Adrenal gland (tissue), 5 donors: ENCODE measurements around the gene FBXL16.

Source experiments
- POLR2A ChIP-seq, 2 donors: fragments of 450-650 bp; IDR thresholded peaks; one replicate each; pipeline ENCODE4 v1.6.1; 2017; ENCODE audit warnings: antibody characterized with exemption in 2 of 2, mild to moderate bottlenecking in 2 of 2, moderate library complexity in 1 of 2
- TF ChIP-seq, protein P1 (sequence below), 6 experiments: fragments of 450-650 bp in 4 of 6; fragments of 200-600 bp in 2 of 6; sonication (generic) in 1 of 6; IDR thresholded peaks; 1 replicate in 5 of 6; 2 replicates in 1 of 6; pipeline versions ENCODE4 v1.5.1 to v1.8.0; 2016 to 2021; ENCODE audit warnings: antibody characterized with exemption in 6 of 6, mild to moderate bottlenecking in 2 of 6, moderate library complexity in 1 of 6
- donor health status: DM: no; HTN: no; CAD: no.

DNA sequence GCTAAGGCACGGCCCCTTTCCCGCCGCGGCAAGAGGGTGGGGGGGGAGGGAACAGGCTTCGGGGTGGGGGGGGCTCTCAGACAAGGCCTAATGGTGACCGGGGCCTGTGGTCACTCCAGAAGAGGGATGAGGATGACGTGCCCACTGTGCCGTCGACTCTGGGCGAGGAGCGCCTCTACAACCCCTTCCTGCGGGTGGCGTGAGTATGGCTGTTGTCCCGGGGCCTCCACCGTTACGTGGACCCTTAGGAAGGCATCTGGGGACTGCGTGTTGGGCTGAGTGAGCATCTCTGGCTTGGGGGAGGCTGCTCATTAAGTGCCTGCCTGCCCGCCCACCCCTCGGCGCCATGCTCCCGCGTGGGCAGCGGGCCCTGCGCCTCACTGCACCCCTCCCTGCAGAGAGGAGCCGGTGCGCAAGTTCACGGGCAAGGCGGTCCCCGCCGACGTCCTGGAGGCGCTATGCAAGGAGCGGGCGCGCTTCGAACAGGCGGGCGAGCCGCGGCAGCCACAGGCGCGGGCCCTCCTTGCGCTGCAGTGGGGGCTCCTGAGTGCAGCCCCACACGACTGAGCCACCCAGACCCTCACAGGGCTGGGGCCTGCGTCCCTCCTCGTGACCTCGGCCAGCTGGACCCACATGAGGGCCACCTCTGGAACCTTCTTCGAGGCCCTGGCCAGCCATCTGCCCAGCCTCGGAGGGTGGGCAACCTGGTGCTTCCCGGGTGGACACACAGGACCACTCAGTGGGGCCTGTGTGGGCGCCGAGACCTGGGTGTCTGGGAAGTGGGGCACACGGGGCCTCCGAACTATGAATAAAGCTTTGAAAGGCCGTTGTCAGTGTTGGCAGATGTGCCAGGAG is 23.5 kb upstream of the FBXL16 start:
- TF ChIP-seq, protein P1, sequence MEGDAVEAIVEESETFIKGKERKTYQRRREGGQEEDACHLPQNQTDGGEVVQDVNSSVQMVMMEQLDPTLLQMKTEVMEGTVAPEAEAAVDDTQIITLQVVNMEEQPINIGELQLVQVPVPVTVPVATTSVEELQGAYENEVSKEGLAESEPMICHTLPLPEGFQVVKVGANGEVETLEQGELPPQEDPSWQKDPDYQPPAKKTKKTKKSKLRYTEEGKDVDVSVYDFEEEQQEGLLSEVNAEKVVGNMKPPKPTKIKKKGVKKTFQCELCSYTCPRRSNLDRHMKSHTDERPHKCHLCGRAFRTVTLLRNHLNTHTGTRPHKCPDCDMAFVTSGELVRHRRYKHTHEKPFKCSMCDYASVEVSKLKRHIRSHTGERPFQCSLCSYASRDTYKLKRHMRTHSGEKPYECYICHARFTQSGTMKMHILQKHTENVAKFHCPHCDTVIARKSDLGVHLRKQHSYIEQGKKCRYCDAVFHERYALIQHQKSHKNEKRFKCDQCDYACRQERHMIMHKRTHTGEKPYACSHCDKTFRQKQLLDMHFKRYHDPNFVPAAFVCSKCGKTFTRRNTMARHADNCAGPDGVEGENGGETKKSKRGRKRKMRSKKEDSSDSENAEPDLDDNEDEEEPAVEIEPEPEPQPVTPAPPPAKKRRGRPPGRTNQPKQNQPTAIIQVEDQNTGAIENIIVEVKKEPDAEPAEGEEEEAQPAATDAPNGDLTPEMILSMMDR (IDR thresholded peaks at IDR 0.05): no peak
- TF ChIP-seq POLR2A (IDR thresholded peaks at IDR 0.05): no peak
